Left ventricle myocardium inferior (tissue), 1 donor: ENCODE results near the gene RPL38. TPM values are rescaled to one million over a fixed set of nuclear protein-coding genes. Genes with fewer than 3 reads are reported as not detected.

Source experiments
- DNase-seq: peaks from one replicate; pipeline ENCODE4 v3.0.0-alpha.2; 2020
- H3K27ac ChIP-seq: fragments of 200-600 bp; replicated peaks from 2 replicates; pipeline ENCODE4 v1.8.0; 2021
- H3K27me3 ChIP-seq: fragments of 200-600 bp; 2 replicates; pipeline ENCODE4 v1.8.0; 2021; ENCODE audit warnings: low read depth
- H3K36me3 ChIP-seq: fragments of 200-600 bp; 2 replicates; pipeline ENCODE4 v1.8.0; 2021
- H3K4me1 ChIP-seq: fragments of 200-600 bp; 2 replicates; pipeline ENCODE4 v1.8.0; 2021
- H3K4me3 ChIP-seq: fragments of 200-600 bp; 2 replicates; pipeline ENCODE4 v1.8.0; 2021; ENCODE audit warnings: mild to moderate bottlenecking, moderate library complexity
- H3K9me3 ChIP-seq: fragments of 200-600 bp; replicated peaks from 2 replicates; pipeline ENCODE4 v1.8.0; 2021
- intact Hi-C: fragments of 100-400 bp; cut with micrococcal nuclease; formaldehyde crosslinking; loops from one replicate; pipeline ENCODE4 v1.11.0; 2022
- total RNA-seq: library from RNA; stranded (reverse); fragmentation: NEBNext Ultra II Directional; extraction: Animal tissue kit (Norgen Biotek cat#: 25700); gene quantifications from one replicate; pipeline ENCODE4 v1.2.1, GENCODE V29; 2021
- TF ChIP-seq, protein P1 (sequence below): fragments of 200-600 bp; IDR thresholded peaks from 2 replicates; pipeline ENCODE4 v1.8.0; 2021; ENCODE audit warnings: antibody characterized with exemption, mild to moderate bottlenecking, borderline replicate concordance
- donor health status: DM: no; HTN: yes; CAD: no; lungs with severe emphysema.

RPL38 gene
- total RNA-seq, 1 donor from 2014 or later: 702 TPM

GRCh38 chr17:74217888-74218287 is 14.4 kb downstream of the RPL38 start:
- Histone ChIP-seq H3K36me3 (peaks cover 5% of the 10 kb centered on the region), H3K27me3 (no peaks in the 10 kb centered on the region), H3K27ac (no peak overlapping the region), H3K9me3 (no peaks in the 10 kb centered on the region), H3K4me3 (no peak overlapping the region), H3K4me1 (peaks cover 42% of the 10 kb centered on the region)
- TF ChIP-seq, protein P1, sequence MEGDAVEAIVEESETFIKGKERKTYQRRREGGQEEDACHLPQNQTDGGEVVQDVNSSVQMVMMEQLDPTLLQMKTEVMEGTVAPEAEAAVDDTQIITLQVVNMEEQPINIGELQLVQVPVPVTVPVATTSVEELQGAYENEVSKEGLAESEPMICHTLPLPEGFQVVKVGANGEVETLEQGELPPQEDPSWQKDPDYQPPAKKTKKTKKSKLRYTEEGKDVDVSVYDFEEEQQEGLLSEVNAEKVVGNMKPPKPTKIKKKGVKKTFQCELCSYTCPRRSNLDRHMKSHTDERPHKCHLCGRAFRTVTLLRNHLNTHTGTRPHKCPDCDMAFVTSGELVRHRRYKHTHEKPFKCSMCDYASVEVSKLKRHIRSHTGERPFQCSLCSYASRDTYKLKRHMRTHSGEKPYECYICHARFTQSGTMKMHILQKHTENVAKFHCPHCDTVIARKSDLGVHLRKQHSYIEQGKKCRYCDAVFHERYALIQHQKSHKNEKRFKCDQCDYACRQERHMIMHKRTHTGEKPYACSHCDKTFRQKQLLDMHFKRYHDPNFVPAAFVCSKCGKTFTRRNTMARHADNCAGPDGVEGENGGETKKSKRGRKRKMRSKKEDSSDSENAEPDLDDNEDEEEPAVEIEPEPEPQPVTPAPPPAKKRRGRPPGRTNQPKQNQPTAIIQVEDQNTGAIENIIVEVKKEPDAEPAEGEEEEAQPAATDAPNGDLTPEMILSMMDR: no peak
- intact Hi-C loops: no loop called here
- DNase-seq: no peak

DNA sequence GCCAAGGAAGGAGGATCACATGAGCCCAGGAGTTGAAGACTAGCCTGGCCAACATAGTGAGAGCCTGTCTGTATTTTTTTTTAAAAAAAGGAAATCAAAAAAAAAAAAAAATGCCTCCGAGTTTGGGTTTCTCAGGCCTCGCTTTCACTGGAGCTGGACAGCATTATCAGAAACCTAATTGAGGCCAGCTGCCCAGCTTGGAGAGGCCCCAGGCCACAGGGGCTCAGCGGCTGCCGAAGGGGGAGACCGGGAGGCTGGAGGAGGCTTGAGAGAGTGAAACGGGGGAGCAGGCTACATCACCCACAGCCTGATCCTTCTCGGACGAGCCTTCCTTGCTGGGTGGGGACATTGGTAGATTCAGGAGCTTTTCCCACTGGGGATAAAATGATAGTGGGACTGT is 15.0 kb downstream of the RPL38 start:
- Histone ChIP-seq H3K9me3 (no peaks in the 10 kb centered on the region), H3K4me1 (peaks cover 40% of the 10 kb centered on the region), H3K4me3 (no peak overlapping the region), H3K27ac (no peak overlapping the region), H3K27me3 (no peaks in the 10 kb centered on the region), H3K36me3 (peaks cover 11% of the 10 kb centered on the region)
- intact Hi-C loops: no loop called here
- TF ChIP-seq, protein P1: no peak
- no peak for DNase-seq

DNA sequence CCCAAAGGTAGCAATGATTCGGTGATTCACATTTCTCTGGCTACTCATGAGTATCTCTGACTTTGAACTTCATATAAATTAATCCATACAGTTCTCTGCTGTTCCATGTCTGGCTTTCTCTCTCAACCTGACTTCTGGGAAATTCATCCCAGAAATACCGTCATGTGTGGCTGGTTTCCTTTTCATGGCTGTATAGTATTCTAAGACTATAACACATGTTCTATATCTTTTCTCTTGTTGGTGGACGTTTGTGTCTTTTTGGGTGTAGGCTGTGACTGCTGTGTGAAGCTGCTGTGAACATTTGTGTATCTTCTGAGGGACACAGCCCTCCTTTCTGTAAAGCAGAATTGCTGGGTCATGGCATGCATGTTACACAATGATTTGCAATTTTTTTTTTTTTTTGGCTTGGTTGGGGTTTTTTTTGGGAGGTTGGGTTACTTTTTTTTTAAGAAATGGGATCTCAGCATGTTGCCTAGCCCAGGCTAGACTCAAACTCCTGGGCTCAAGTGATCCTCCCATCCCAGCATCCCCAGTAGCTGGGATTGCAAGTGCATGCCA is 16.2 kb downstream of the RPL38 start:
- H3K4me1 ChIP-seq: peaks cover 27% of the 10 kb centered on the region
- peaks cover 23% of the 10 kb centered on the region for H3K36me3 ChIP-seq
- H3K27ac ChIP-seq: no peak overlapping the region
- intact Hi-C loops: no loop called here
- DNase-seq: no peak
- TF ChIP-seq, protein P1: no peak
- no peak overlapping the region for H3K4me3 ChIP-seq
- no peaks in the 10 kb centered on the region for H3K9me3 ChIP-seq
- no peaks in the 10 kb centered on the region for H3K27me3 ChIP-seq

DNA sequence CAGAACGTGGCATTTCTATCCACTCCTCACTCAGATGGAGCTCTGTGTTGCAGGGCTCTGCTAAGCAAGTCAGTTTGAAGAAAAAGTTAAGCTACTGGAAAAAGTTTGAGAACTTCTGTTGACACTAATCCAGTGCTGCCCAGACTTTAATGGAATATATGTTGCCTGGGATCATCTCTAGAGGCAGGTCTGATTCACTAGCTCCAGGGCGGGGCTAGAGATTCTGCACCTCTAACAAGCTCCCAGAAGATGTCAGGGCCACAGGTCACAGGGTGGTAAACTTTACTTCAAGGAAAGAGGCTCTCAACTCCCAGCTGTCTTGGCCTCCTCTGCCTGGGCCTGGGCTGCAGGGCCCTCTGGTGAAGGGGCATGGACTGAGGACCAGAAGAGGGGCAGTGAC is 16.7 kb downstream of the RPL38 start:
- Histone ChIP-seq H3K36me3 (peaks cover 28% of the 10 kb centered on the region), H3K27me3 (no peaks in the 10 kb centered on the region), H3K4me1 (peaks cover 22% of the 10 kb centered on the region), H3K27ac (no peak overlapping the region), H3K9me3 (no peaks in the 10 kb centered on the region), H3K4me3 (no peak overlapping the region)
- DNase-seq: no peak
- TF ChIP-seq, protein P1: no peak
- intact Hi-C loops: no loop called here

DNA sequence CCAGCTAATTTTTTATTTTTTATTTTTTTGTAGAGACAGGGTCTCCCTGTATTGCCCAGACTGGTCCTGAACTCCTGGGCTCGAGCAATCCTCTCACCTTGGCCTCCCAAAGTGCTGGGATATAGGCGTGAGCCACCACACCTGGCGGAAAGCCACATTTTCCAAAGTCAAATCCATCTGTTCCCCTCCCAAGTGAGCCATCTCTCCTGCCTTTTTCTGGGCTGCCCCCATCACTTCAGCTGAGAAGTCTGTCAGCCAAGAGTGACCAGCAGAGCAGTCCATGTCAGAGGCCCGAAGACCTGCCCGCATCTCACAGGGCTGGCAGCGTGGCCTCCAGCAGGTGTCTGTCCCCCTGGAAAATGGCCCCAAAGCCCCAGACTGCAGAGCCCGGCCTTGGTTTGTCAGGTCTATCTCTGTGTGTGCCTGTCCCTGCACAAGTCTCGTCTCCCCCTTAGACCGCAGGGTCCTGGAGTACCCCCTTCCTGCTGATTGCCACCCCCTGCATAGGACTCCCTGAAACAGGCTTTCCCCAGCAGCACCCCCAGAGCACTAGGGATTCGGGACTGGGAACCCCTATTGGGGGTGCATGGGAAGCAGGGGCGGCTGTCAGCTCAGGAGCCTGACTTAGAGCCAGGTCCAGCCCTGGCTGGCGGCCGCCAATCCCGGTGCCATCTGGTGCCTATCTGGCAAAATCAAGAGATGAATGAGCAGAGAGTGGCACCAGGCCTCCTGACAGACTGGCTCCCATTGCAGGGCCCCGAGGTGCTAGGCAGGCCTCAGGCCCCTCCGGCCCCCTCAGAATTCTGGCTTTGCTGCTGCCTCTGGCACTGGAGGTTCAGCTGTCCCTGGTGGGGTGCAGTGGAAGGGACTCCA is 17.7 kb downstream of the RPL38 start:
- H3K4me1 ChIP-seq: peaks cover 17% of the 10 kb centered on the region
- H3K36me3 ChIP-seq: peaks cover 33% of the 10 kb centered on the region
- no peak overlapping the region for H3K4me3 ChIP-seq
- H3K27me3 ChIP-seq: no peaks in the 10 kb centered on the region
- H3K9me3 ChIP-seq: no peaks in the 10 kb centered on the region
- intact Hi-C loops: no loop called here
- H3K27ac ChIP-seq: no peak overlapping the region
- TF ChIP-seq, protein P1: no peak
- DNase-seq: no peak
